K562 (cell line): Measurements from ENCODE around the gene CD302. TPM values are rescaled to one million over a fixed set of nuclear protein-coding genes. Genes with fewer than 3 reads are reported as not detected.
A peak's percentile ranks its signal among the peaks of the same experiment; 100 is the strongest.

Experiments
- ATAC-seq: fragments of 200-7000 bp; cut with Tn5 transposase; 3 replicates; pipeline ENCODE4 v1.9.1; 2020; ENCODE audit warnings: moderate library complexity
- BruUV-seq: library from RNA; stranded (reverse); fragments of 400-500 nt; replicated peaks from 2 replicates; lab custom pipeline; 2021; lab: Mats Ljungman, UMichigan
- CTCF ChIA-PET: fragments of 300-600 bp; formaldehyde crosslinking; extraction: SDS; loops from one replicate; lab custom pipeline; 2021; ENCODE audit warnings: low intra/inter-chr PET ratio; lab: Yijun Ruan, JAX
- POLR2A ChIA-PET: fragments of 300-600, 350-650 bp; sonication (Branson Sonifier 250); formaldehyde crosslinking; extraction: SDS; loops from one replicate; lab custom pipeline; 2021; ENCODE audit warnings: antibody characterized with exemption, inconsistent platforms; lab: Yijun Ruan, JAX
- DNase-seq, 4 experiments: peaks; one replicate each; pipeline versions ENCODE4 v3.0.0 to v3.0.0-alpha.2; 2011 to 2018; ENCODE audit warnings: low spot score in 3 of 4, mixed read lengths in 3 of 4; ENCODE audit errors: extremely low read depth in 1 of 4
- FAIRE-seq: peaks from 2 replicates; lab custom pipeline; 2011; peaks lifted over from hg19 to GRCh38; lab: Jason Lieb, UNC
- H2AFZ ChIP-seq: 2 replicates; pipeline ENCODE4 v1.6.0; 2011; ENCODE audit warnings: low read depth, low read length, control low read depth, inconsistent platforms
- H3K27ac ChIP-seq: fragments of 200-600 bp; 3 replicates; pipeline ENCODE4 v1.8.0; 2011; ENCODE audit warnings: low read depth, mild to moderate bottlenecking, control low read depth, inconsistent platforms, low read length, moderate library complexity, mixed read lengths; ENCODE audit errors: extremely low read depth
- H3K27me3 ChIP-seq, 2 experiments: fragments of 300-600 bp in 1 of 2; 2 replicates in 1 of 2; 3 replicates in 1 of 2; pipeline versions ENCODE4 v1.6.0 to v1.8.0; 2011; ENCODE audit warnings: inconsistent platforms in 2 of 2, low read length in 2 of 2, mild to moderate bottlenecking in 1 of 2, mixed read lengths in 1 of 2, moderate library complexity in 1 of 2; ENCODE audit not compliant: control insufficient read depth in 2 of 2, insufficient read depth in 2 of 2
- H3K36me3 ChIP-seq: fragments of 300-600 bp; 3 replicates; pipeline ENCODE4 v1.8.0; 2011; ENCODE audit warnings: mild to moderate bottlenecking, low read length, inconsistent platforms; ENCODE audit not compliant: control insufficient read depth, insufficient read depth
- H3K4me1 ChIP-seq, 2 experiments: fragments of 200-600 bp in 1 of 2; replicated peaks in 1 of 2; 2 replicates in 1 of 2; 3 replicates in 1 of 2; pipeline versions ENCODE4 v1.5.1 to v1.8.0; 2011; ENCODE audit warnings: inconsistent platforms in 2 of 2, low read length in 2 of 2, mild to moderate bottlenecking in 1 of 2, mixed read lengths in 1 of 2, moderate library complexity in 1 of 2; ENCODE audit not compliant: control insufficient read depth in 2 of 2, insufficient read depth in 2 of 2
- H3K4me2 ChIP-seq: 2 replicates; pipeline ENCODE4 v1.6.1; 2011; ENCODE audit warnings: low read length, control low read depth, inconsistent platforms, mixed read lengths; ENCODE audit not compliant: insufficient read depth
- H3K4me3 ChIP-seq: fragments of 200-600 bp; sonication (generic), shearing (Covaris generic); 2 replicates; pipeline ENCODE4 v1.5.1; 2016; ENCODE audit warnings: control low read depth, inconsistent platforms
- H3K79me2 ChIP-seq: fragments of 200-600 bp; 3 replicates; pipeline ENCODE4 v1.8.0; 2011; ENCODE audit warnings: low read length, inconsistent platforms; ENCODE audit not compliant: control insufficient read depth, insufficient read depth
- H3K9ac ChIP-seq, 2 experiments: 2 replicates each; pipeline versions ENCODE4 v1.6.0 to v1.6.1; 2011; ENCODE audit warnings: low read depth in 2 of 2, low read length in 2 of 2, control low read depth in 1 of 2, inconsistent platforms in 1 of 2, mild to moderate bottlenecking in 1 of 2, mixed read lengths in 1 of 2; ENCODE audit not compliant: insufficient read depth in 1 of 2
- H3K9me1 ChIP-seq: one replicate; pipeline ENCODE4 v1.6.0; 2011; ENCODE audit warnings: inconsistent platforms, mild to moderate bottlenecking, low read length, moderate library complexity; ENCODE audit not compliant: control insufficient read depth, insufficient read depth
- H3K9me3 ChIP-seq: replicated peaks from 2 replicates; pipeline ENCODE4 v1.5.1; 2011; ENCODE audit warnings: low read depth, low read length, inconsistent platforms; ENCODE audit not compliant: control insufficient read depth, insufficient read depth
- H4K20me1 ChIP-seq: replicated peaks from 2 replicates; pipeline ENCODE4 v1.6.1; 2011; ENCODE audit warnings: low read length, inconsistent platforms, mixed read lengths; ENCODE audit not compliant: control insufficient read depth, insufficient read depth
- CBX2 ChIP-seq: fragments of 200-600 bp; sonication (generic); IDR thresholded peaks from one replicate; pipeline ENCODE4 v1.6.1; 2012; ENCODE audit warnings: mild to moderate bottlenecking, low read length, inconsistent platforms; ENCODE audit not compliant: insufficient read depth, poor library complexity, severe bottlenecking
- CBX8 ChIP-seq: fragments of 200-600 bp; sonication (generic); IDR thresholded peaks from 2 replicates; pipeline ENCODE4 v1.6.1; 2012; ENCODE audit warnings: borderline replicate concordance, mixed run types, low read depth, mild to moderate bottlenecking, moderate library complexity, mixed read lengths, low read length, control low read depth, inconsistent platforms; ENCODE audit not compliant: poor library complexity, severe bottlenecking; ENCODE audit errors: extremely low read depth
- EZH2 ChIP-seq: IDR thresholded peaks from 2 replicates; pipeline ENCODE4 v1.6.1; 2012; ENCODE audit warnings: low read depth, mild to moderate bottlenecking, inconsistent platforms, low read length, borderline replicate concordance
- RAD21 ChIP-seq, 2 experiments: fragments of 250-450 bp in 1 of 2; fragments of 450-650 bp in 1 of 2; sonication (Bioruptor Pico) in 1 of 2; formaldehyde crosslinking in 1 of 2; IDR thresholded peaks in 1 of 2; conservative IDR thresholded peaks in 1 of 2; 2 replicates each; pipeline versions ENCODE4 v1.4.0 to v1.8.0; 2020 to 2022; ENCODE audit warnings: mild to moderate bottlenecking in 2 of 2, moderate library complexity in 1 of 2
- SNRNP70 ChIP-seq: fragments of 200-400 bp; formaldehyde crosslinking; optimal IDR thresholded peaks from 2 replicates; pipeline ENCODE3; 2017; ENCODE audit warnings: low read depth, low read length
- WGBS: fragments of 100-300 bp; shearing (Covaris generic); methylation state at CpG from one replicate; pipeline ENCODE4 v1.1.6; 2016; ENCODE audit warnings: low coverage, mixed read lengths; ENCODE audit not compliant: insufficient coverage; ENCODE audit errors: missing lambda C conversion rate; 5-methylcytosine and 5-hydroxymethylcytosine counted together
- in situ Hi-C: fragments of 300-500 bp; cut with MboI; formaldehyde crosslinking; loops from 4 replicates; pipeline ENCODE4 v1.15.0; 2018; ENCODE audit warnings: inconsistent platforms, mixed read lengths
- intact Hi-C: fragments of 100-400 bp; cut with micrococcal nuclease; formaldehyde crosslinking; loops from 2 replicates; pipeline ENCODE4 v1.14.2; 2022
- polyA plus RNA-seq, 8 experiments: library from polyadenylated mRNA; depleted of rRNA in 4 of 8; stranded (reverse) in 5 of 8; unstranded in 3 of 8; fragments of >200 nt; fragmentation: Nextera tagmentation in 2 of 8; fragmentation: Illumina TruSeq in 1 of 8; extraction: Ambion mirVana in 2 of 8; extraction: Trizol in 1 of 8; gene quantifications; 2 replicates each; pipeline versions ENCODE4 v1.2.1 to v1.2.3, GENCODE V29; 2011 to 2014; ENCODE audit warnings: inconsistent platforms in 1 of 8, missing spikeins in 1 of 8
- total RNA-seq, 7 experiments: library from RNA; depleted of rRNA in 6 of 7; stranded (reverse); fragments of >200 nt in 6 of 7; fragmentation: Illumina TruSeq in 2 of 7; extraction: Trizol in 2 of 7; gene quantifications; 2 replicates each; pipeline versions ENCODE4 v1.2.1 to v1.2.3, GENCODE V29; 2011 to 2021; ENCODE audit warnings: low replicate concordance in 1 of 7
- TF ChIP-seq, protein P1 (sequence below): sonication (generic); formaldehyde crosslinking; IDR thresholded peaks from 2 replicates; pipeline ENCODE4 v1.8.1; 2023; ENCODE audit warnings: mild to moderate bottlenecking, missing genetic modification reagents, moderate library complexity
- TF ChIP-seq, protein P2 (sequence below): fragments of 450-650 bp; formaldehyde crosslinking; IDR thresholded peaks from 2 replicates; pipeline ENCODE4 v1.4.0; 2020; ENCODE audit warnings: mild to moderate bottlenecking, mixed read lengths

Gene CD302
- total and polyA plus RNA-seq, 9 of the 15 experiments (the other 6 are each of a cell fraction or from before 2014, with no cell fraction given): 0.03 to 0.07 (median 0.04) TPM; not detected in 5

DNA sequence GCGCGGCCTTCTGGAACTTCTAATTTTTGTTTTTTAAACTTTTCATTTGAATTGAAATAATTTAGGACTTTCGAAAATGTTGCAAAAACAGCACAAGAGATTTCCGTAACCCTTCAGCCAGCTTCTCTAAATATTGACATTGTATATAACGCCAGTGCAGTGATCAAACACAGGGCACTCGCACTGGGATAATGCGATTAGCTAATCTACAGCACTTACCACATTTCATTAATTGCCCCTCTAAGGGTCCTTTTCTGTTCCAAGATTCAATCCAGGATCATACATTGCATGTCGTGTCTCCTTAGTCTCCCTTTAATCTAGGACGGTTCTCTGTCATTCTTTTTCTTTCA lies 343 bp upstream of the CD302 start:
- WGBS: 42% methylated on average over 9 of the region's 9 CpGs
- POLR2A ChIA-PET: no interaction called here
- H3K4me2 ChIP-seq: no peak overlapping the region; the same call in 1 of the 2 replicates
- H3K4me1 ChIP-seq: peaks cover 0 to 10% of the 10 kb centered on the region in 2 experiments; a peak in 2 of 5 replicates
- no peaks in the 10 kb centered on the region for H3K36me3 ChIP-seq
- in situ Hi-C loops: no loop called here
- TF ChIP-seq, protein P1, sequence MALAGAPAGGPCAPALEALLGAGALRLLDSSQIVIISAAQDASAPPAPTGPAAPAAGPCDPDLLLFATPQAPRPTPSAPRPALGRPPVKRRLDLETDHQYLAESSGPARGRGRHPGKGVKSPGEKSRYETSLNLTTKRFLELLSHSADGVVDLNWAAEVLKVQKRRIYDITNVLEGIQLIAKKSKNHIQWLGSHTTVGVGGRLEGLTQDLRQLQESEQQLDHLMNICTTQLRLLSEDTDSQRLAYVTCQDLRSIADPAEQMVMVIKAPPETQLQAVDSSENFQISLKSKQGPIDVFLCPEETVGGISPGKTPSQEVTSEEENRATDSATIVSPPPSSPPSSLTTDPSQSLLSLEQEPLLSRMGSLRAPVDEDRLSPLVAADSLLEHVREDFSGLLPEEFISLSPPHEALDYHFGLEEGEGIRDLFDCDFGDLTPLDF (CRISPR knock-in tag): no peak
- TF ChIP-seq RAD21 (CRISPR knock-in tag; conservative IDR thresholded peaks at IDR 0.05 in 1 of 2, IDR thresholded peaks at IDR 0.05 in 1 of 2) (no peak), EZH2 (0 out of 2 replicates have a peak, but pooled peaks have one; percentile 29)
- CTCF ChIA-PET: no interaction called here
- no TSS peak for BruUV-seq
- H2AFZ ChIP-seq: no peak overlapping the region; the same call in 1 of the 2 replicates
- FAIRE-seq: no peak
- no peaks in the 10 kb centered on the region for H3K9me3 ChIP-seq
- peaks cover 27 to 30% of the 10 kb centered on the region in 2 experiments for H3K27me3 ChIP-seq
- ATAC-seq: no peak
- peak overlapping the region in 1 of 2 experiments; percentile 63; a peak in 1 of 4 replicates for H3K9ac ChIP-seq
- intact Hi-C loops: no loop called here
- H3K9me1 ChIP-seq: peaks cover 2% of the 10 kb centered on the region
- H3K79me2 ChIP-seq: no peaks in the 10 kb centered on the region
- DNase-seq: no peak
- no peaks in the 10 kb centered on the region for H4K20me1 ChIP-seq
- H3K27ac ChIP-seq: no peak overlapping the region
- peak overlapping the region; percentile 21; the same call in 1 of the 2 replicates for H3K4me3 ChIP-seq

DNA sequence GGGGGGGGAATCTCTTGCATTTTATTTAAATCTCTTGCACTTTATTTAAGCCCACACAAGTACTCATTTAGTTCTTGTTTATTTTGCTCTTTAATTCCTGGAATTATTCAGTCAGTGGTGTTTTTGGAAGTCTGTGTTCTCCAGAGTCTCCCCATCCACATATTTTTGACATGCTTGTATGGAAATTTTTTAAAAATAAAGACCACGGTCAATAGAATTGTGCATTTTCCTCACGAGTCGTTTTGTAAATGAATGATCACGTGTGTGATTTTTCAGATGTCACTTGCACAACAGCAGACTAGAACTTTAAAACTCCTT lies 824 bp downstream of the CD302 start:
- Histone ChIP-seq H3K9ac (no peak overlapping the region), H3K36me3 (no peaks in the 10 kb centered on the region), H3K27ac (no peak overlapping the region), H2AFZ (peak overlapping the region; percentile 22; the same call in 1 of the 2 replicates), H3K9me1 (peaks cover 2% of the 10 kb centered on the region), H4K20me1 (no peaks in the 10 kb centered on the region), H3K9me3 (no peaks in the 10 kb centered on the region), H3K4me2 (no peak overlapping the region), H3K4me1 (peaks cover 0 to 10% of the 10 kb centered on the region in 2 experiments; a peak in 2 of 5 replicates), H3K4me3 (no peak overlapping the region), H3K79me2 (no peaks in the 10 kb centered on the region), H3K27me3 (peaks cover 23 to 30% of the 10 kb centered on the region in 2 experiments)
- FAIRE-seq: no peak
- no peak for DNase-seq
- no peak for ATAC-seq
- in situ Hi-C loops (no loop called here), intact Hi-C loops (no loop called here)
- no TSS peak for BruUV-seq
- ChIA-PET POLR2A (interaction anchor here (0.7 kb wide), 1 partner anchor 643 kb away, joined by 3 read pairs; no protein-coding TSS in a partner anchor), CTCF (interaction anchor here (0.6 kb wide), 1 partner anchor 621 kb away, joined by 3 read pairs; no protein-coding TSS in a partner anchor)
- TF ChIP-seq SNRNP70: no peak
- TF ChIP-seq, protein P2, sequence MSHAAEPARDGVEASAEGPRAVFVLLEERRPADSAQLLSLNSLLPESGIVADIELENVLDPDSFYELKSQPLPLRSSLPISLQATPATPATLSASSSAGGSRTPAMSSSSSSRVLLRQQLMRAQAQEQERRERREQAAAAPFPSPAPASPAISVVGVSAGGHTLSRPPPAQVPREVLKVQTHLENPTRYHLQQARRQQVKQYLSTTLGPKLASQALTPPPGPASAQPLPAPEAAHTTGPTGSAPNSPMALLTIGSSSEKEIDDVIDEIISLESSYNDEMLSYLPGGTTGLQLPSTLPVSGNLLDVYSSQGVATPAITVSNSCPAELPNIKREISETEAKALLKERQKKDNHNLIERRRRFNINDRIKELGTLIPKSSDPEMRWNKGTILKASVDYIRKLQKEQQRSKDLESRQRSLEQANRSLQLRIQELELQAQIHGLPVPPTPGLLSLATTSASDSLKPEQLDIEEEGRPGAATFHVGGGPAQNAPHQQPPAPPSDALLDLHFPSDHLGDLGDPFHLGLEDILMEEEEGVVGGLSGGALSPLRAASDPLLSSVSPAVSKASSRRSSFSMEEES (CRISPR knock-in tag): 0 out of 2 replicates have a peak, but pooled peaks have one; percentile 4
- TF ChIP-seq CBX2: peak; percentile 75
- peak; percentile 84 for TF ChIP-seq CBX8
- 1% methylated on average over 4 of the region's 4 CpGs for WGBS
